GF-D8 (cell line): ENCODE results near the gene MYO9B.

Source experiments
- DNase-seq: peaks from one replicate; lab custom pipeline; 2025; lab: John Stamatoyannopoulos, UW

Gene MYO9B

DNA sequence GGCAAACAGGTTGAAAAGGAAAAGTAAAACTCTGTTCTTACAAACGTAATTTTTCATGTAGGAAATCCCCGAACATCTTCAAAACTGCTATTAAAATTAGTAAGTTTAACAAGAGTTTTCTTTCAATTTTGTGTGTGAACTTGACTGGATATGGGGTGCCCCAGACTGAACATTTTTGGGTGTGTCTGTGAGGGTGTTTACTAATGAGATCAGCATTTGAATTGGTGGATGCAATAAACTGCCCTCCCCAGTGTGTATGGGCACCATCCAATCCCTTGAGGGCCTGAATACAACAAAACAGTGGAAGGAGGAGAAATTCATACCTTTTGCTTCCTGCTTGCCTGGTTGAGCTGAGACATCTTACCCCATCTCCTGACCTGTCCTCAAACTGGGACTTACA, 12.1 kb upstream of the MYO9B start:
- no peak for DNase-seq

DNA sequence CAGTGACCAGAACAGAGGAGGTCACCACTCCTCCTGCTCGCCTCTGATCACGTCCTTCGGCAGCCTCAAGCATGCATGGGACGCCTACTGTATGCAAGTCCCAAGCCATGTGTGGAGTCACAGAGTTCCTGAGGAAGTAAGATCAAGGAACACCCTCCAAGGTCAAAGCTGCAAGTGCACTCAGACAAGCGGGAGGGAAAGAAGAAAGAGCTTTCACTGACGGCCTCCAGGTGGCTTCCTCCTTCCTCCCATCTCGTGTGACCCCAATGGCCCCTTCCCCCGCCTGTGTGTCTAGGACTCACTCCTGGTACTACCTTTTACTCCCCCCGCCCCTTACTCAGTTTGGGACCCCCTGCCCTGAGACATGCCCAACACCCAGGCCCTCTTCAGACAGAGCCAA, 6.4 kb upstream of the MYO9B start:
- no peak for DNase-seq

DNA sequence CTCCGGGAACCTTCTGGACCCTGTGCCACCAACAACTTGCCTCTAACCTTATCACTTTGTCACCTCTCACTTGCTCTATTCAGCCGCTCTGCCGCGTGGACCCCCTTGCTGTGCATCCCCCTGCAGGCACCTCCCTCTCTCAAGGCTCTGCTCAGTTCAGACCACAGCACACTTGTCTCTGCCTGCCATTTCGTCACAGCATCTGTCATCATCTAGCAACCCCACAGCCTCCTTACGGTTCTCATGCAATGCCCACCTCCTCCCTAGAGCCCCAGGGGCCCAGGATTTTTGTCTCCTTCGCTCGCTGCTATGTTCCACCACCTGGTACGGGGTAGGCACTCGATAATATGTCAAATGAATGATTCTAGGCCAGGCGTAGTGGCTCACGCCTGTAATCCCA, 5.2 kb upstream of the MYO9B start:
- no peak for DNase-seq

DNA sequence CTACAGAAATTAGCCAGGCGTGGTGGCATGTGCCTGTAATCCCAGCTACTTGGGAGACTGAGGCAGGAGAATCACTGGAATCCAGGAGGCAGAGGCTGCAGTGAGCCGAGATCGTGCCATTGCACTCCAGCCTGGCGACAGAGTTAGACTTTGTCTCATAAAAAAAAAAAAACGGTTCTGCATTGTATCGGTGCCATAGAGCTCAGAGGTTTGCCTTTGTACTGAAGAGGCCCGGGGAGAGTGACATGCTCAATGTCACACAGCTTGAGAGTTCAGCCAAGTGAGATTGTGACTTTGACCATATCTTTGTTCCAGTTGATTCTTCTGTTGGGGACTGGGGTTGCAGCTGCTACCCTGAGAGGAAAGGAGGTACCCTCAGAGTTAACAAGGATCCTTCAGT, 4.7 kb upstream of the MYO9B start:
- DNase-seq = no peak

DNA sequence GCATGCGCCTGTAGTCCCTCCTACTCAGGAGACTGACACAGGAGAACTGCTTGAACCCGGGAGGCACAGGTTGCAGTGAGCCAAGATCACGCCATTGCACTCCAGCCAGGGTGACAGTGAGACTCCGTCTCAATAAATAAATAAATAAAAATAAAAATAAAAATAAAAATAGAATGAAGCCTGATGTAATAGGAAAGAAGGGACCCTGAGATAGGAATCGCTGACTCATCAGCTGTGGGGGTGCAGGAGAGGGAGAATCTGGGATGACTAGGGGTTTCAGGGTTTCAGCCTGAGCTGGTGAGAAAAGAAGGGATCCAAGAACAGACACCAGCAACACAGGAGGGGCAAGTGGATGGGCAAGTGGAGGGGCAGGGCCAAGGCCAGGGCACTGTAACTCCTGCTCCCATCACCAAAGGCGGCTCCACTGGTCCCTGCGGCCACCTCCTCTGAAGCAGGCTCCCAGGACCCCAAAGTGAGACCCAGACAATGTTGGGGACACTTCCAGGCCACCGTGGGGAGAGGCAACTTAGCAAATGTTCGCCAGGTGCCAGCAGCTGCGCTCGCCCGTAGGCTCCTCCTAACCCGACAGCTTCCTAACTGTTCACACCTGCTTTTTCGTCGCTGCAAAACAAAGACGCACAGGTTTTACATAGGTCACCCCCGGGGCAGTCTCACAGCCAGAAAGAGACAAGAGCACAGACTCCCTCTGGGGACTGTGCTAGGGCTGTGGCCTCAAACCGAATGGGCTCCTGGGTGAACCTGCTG, 1.5 kb upstream of the MYO9B start:
- no peak for DNase-seq

DNA sequence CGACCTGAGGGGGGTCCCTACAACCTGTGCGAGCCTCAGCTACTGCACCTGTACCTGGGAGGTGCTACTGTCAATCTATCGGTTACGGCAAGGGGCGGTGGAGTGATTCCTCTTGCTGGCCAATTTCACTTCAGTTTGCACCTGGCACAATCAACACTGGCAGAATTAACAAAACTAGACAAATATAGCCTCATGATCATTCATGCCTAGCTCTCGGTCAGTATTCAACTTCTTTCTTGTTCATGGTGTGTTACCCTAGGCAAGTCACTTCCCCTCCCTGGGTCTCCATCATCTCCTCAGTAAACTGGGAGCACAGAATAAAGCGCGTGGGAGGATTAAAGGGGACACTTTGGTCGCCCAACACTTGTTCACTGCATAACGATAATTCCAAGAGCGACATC, 943 bp upstream of the MYO9B start:
- DNase-seq = no peak

DNA sequence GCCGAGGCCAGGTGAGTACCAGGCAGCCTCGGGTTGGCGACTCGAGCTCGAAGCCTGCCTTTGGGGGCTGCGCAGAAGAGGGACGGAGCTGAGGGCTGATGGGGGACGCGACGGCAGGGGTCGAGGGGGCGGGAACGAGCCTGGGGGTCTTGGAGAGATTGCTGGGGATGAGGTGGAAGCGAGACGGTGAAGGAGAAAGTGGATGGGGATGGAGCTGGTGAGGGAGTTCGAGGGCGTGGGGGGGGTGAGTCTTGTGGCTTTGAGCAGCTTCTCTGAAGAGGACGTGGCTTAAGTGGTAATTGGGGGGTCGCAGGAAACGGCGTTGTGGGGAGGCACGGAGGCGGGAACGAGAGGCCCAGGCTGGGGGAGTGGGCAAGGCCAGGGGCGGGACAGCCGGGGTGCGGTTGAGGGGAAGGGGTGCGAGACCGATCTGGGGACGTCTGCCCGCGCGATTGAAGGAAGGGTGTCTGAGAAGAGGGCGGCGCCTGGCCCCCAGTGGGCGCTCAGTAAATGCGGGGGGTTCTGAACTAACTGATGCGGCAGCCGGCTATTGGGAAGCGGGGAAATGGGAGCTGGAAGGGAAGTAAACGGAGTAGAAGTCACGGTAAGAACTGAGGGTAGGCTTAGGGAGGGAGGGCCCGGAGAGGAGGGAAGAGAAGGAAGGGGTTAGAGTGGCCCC, 426 bp downstream of the MYO9B start:
- peak; percentile 13 for DNase-seq

DNA sequence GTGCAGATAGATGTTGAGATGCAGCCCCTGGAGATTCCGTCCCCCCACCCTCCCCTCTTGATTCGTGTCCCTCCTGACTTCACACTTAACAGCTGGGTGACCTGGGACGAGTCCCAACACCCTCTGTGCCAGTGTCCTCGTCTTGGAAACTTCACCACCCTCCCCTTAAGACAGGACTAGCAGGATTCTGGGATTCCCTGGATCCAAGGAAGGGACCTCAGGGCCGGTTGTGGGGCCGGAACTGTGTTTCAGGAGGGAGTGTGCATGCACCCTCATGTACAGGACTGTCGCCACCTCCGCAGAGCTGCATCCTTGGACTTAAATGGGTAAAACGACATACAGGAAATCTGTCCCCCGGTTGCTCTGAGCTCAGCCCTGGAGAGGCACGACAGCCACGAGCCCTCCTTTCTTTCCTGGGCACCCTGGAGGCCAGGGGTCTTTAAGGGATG, 990 bp downstream of the MYO9B start:
- no peak for DNase-seq

DNA sequence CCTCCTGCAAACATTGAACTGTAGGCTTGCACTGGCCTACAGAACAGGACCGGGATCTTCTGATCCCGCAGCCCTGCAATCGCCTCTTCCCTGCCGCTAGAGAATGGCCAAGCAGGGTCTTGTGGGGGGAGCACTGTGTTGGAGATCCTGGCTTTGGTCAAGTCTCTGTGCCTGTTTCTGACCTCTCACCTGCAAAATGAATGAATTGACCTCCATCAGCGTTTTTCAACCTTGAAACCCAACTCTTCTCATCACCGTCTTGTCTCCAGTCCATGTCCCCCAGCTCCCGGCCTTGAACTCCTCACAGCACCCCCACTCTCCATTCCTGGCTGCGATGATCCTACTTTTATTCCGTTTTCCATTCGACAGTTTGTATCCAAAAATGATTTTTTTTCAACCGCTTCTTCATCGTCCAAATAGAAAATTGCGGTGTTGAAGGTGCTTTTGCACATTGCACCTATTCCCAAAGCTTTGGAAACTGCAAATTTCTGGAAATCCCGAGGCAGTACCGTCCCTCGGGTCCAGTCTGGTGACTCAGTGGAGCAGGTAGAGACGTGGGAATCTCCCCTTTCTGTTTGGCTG, 2.0 kb downstream of the MYO9B start:
- no peak for DNase-seq

DNA sequence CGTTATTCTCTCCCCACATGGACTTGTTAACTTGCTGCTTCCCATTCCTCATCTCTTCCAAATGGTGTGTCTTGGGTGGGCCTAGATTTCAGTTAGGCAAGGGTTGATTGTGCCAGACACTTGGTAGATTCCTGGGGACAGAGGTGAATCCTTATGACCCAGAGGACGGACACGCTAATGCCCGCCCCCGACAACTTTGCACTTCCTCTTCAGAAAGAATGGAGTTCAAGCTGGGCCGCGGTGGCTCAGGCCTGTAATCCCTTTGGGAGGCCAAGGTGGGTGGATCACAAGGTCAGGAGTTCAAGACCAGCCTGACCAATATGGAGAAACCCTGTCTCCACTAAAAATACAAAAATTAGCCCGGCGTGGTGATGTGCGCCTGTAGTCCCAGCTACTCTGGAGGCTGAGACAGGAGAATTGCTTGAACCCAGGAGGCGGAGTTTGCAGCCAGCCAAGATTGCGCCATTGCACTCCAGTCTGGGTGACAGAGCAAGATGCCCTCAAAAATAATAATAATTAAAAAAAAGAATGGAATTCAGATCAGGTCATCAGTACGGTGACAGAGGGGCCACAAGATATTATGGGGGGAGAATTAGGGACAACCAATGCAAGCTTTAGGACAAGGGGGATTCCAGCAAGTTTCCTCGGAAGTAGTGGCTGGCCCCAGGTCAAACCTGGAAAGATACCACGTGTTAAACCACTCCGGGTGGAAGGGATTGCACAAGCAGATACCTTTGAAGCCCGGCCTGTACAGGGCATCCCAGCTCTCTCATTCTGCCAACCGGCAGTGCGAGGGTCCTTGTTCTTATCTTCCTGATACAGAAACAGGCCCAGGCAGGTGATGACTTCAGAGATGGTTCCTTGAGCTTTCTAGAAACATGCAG, 2.7 kb downstream of the MYO9B start:
- DNase-seq = no peak

DNA sequence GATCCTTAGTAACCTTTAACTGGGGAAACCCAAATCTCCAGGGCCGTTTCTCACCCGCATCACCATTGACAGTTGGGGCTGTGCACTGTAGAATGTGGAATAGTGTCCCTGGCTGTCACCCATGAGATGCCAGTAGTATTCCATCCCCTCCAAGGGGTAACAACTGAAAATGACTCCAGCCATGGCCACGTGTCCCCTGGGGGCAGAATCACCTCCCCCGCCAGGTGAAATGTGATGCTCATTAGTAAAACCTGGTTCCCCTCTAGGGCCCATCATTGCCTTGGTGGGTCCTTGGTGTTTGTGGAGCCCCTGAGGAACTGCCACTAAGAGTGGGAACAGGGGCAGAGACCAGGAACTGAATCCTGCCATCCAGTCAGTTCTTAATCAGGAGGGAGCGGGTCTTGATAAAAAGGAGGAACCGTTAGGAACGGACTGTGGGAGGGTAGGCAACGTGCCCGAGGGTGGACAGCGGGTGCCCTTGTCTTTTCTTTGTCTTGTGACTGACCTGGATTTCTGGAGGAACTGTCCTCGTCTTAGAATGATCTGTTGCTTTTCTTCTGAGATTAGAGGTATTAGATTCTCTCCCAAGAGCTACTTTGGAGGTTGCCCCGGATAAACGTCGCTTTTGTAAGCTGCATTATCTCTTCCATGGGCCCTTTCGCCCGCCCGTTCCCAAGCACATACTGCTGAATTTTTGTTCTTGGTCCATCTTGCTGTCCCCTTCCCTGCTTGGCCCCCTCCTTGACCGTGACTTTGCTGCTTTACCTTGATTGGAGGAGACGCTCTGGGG, 3.5 kb downstream of the MYO9B start:
- no peak for DNase-seq

DNA sequence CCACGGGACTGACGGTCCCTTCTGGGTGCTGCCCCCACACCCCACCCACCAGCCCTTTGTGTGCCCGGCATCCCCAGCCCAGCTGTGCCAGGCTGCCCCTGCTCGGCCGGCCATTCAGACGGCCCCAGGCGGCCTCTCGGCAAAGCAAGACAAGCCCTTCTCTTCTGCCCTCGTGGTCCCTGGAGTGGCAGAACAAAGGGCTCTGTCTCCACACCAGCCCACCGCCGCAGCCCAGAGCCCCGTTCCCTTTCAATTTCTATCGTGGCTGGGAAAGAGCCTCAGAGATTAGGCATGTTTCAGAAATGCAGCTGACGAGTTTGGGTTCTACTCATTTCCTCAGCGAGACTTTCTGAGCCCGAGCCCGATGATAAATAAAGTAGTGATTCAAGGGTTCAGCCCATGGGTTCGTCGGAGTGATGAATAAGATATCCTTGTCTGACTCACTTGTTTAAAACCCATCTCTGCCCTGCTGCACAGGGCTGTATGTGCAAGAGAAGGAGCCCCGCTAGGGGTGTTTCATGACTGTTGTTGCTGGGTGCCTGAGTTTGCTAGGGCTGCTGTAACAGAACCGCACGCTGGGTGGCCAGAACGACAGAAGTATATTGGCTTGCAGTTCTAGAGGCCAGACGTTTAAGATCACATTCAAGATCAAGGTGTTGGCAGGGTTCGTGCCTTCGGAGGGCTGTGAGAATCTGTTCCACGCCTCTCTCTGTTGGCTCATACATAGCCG, 4.3 kb downstream of the MYO9B start:
- no peak for DNase-seq

DNA sequence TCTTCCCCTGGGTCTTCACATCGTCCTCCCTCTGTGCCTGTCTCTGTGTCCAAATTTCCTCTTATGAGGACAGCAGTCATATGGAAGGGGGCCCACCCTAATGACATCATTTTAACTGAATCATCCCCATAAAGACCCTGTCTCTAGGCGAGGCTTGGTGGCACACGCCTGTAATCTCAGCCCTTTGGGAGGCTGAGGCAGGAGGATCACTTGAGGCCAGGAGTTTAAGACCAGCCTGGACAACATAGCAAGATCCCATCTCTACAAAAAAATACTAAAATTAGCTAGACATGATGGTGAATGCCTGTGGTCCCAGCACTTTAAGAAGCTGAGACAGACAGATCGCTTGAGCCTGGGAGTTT, 4.8 kb downstream of the MYO9B start:
- no peak for DNase-seq

DNA sequence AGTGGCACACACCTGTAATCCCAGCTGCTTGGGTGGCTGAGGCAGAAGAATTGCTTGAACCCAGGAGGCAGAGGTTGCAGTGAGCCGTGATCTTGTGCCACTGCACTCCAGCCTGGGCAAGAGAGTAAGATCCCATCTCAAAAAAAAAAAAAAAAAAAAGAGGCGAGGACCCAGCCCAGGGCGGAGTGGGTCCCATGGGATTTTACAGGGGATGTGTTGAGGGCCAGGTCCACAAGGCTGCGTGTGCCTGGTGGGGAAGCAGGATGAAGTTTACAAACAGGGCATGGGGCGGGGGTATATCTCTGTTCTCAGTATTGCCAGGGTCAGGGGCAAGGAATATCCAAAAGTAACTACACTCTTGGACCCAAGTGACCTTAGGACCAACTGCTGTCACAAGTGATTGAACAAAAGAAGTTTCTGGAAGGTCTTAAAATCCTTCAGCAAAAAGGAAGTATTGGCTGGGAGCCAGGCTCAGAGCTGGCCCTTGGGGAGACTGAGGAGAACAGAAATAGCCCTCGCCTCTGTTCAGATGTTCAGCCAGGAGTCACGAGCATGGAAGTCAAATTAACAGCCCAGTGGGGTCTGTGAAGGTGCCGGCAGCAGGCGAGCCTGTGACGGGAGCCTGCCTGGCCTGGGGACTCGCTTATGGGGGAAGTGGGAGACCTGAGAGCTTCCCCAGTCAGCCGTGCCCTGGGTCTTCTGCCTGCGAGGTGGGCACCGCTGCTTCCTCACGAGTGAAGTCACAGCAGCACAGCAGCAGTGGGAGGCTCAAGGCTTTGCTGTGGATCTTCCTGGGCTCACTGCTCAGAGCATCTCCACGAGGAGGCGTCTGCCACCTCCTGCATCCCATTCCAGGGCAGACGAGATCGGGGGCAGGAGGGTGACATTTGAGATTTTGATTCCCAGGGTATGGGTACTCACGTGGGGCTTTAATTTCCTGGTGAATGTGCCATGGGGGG, 6.4 kb downstream of the MYO9B start:
- DNase-seq = no peak

DNA sequence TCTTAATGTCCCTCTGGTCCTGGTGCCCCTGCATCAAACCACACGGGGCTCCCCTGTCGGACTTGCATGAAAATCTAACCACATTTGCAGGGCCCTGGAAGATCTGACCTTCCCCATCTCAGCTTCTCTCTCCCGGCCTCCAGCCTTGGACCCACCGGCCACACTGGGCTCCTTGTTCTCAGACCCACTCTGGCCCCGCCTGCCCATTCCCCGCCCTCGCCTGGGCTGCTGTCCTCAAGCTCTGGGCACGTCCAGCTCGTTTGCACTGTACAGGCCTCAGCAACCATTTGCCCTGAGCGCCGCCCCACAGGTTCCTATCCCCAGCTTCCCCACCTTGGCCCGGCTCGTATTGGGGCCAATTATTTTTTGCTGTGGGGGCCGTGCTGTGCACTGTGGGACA, 10.5 kb downstream of the MYO9B start:
- DNase-seq = no peak

DNA sequence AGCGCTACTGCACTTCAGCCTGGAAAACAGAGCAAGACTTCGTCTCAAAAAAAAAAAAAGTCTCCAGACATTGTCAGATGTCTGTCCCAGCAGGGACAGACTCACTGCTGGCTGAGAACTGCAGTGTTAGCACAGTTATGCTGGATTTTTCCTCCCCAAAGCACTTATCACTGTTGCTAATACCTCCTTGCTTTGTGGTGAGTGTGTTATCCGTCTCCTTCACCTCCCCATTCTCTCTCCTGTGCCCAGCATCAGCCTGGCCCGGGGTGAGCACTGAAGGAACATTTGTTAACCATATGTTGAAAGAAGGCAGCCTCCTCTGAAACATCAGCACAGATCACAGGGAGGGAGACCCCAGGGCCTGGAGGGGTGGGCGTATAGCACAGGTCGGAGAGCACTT, 11.3 kb downstream of the MYO9B start:
- no peak for DNase-seq

DNA sequence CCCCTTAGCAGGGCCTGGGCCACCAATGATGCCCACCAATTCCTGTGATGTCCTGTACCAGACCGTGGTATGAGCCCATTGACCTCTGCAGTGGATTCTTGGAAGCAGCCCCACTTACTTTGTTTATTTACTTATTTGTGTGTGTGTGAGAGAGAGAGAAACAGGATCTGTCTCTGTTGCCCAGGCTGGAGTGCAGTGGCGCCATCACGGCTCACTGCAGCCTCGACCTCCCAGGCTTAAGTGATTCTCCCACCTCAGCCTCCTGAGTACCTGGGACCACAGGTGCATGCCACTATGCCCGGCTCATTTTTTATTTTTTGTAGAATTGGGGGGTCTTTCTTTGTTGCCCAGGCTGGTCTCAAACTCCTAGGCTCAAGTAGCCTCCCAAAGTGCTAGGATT, 13.0 kb downstream of the MYO9B start:
- no peak for DNase-seq

DNA sequence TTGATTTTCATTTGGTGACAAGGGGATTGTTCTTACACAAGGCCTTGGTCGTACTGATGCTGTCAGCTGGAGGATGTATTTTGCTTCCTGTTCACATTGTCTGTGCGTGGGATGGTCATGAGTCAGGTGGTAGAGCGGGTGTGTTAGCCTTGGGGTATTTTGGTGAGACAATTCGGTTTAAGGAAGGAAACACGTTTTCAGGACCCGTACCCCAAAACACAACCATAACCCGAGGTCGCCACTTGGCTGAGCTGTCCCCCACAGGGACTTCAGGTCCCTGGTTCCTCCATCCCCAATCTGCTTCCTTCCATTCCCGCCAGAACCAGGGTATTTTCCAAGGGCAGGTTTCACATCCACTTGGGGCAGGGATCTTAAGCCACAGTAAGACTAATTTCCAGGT, 15.0 kb downstream of the MYO9B start:
- no peak for DNase-seq

DNA sequence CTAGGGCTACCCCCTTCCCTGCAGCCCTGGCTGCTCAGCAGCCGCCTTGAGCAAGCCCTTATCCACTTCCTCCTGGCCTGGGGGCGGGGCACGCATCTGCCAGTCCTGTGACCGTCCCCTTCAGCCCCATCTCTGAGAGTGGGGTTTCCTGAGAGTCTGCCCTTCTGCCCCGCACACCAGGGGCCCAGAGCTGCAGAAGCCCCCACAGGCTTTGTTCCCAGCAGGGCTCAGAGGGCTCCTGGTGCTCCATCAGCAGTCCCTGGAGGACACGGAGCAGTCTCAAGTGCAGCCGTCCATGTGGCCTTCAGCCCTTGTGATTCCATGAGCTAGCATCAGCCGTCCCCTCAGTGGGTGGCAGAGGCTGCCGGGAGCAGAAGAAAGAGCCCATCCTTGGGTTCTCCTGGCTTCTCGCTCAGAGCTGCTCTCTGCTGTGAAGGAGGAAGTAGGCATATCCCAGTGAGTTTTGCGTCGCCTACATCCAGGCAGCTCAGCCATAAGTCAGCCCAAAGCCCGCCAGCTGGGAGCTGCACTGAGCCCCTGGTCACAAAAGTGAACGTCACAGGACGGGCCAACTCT, 16.3 kb downstream of the MYO9B start:
- peak; percentile 59 for DNase-seq
